GM19468 (cell line): ENCODE measurements around the gene CD151.

Experiments used
- ATAC-seq: cut with Tn5 transposase; IDR thresholded peaks from one replicate; pipeline ENCODE4 v1.9.1; 2021; ENCODE audit warnings: mild to moderate bottlenecking, moderate library complexity, moderate number of reproducible peaks; ENCODE audit not compliant: unreplicated experiment; ENCODE audit errors: extremely low read depth

The CD151 gene

DNA sequence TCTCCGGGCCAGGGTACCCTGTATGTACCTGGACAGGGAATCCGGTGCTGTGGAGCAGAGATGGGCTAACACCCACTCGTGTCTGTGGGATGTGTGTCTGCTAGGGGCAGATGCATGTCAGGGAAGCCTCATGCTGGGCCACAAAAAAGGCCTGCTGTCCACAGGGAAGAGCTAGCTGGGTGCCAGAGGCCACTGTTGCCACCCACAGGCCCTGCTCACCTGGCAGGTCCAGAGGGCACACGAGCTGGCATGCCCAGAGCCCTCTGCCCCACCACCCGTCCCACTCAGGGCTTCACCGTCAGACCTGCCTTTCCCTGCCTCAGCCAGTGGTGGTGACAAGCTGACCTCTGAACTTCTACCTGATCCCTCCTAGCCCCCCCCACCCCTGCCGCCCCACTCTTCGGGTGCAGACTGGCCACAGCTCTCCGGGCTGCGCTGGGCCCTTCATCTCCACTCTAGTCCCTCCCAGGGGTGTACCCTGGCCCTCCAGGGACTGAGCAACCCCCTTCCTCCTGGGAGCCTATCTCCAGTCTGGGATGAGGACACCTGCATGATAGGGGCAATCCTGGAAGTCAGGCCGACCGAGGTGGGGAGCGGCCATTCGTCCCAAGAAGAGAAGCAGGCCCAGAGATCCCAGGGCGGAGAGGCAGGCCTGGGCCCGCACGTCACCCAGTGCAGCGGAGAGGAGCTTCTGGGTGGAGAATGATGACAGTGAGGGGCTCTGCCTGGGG, 36.0 kb upstream of the CD151 start:
- no peak for ATAC-seq

DNA sequence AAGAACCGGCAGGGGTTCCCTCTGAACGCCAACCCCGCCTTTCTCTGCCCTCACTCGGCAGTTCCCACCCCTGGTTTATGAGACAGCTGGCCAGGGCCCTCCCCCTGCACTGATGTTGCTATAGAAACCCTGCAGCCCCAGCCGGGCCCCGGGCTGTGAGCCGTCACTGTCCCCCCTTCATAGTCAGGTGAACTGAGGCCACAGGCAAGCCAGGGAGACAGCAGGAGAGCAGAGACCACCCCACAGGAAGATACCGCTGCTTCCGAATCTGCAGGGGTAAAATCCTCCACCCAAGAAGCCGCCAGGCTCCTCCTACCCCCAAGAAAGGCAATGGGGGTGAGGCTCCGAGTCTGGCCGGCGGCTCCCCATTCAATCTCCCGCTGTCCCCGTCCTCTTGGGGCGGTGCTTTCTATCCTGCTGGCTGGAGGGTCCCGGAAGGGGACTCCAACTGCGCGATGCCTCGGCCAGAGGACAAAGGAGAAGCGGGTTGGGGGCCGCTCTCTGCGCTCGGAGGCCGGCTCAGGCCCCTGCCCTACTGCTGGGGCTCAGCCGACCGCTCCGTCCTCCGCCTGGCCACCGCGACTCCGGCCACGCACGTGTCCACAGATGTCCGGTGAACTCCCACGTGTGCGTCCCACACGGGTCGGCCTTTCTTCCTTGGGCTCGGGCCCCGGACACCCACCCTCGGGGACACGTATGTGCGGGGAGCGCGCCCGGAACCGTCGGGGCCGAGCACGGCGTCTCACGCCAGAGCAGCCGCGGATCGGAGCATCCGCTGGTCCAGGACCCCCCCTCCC, 35.3 kb upstream of the CD151 start:
- ATAC-seq = no peak

- ATAC-seq = peak; percentile 30
Observed at GRCh38 chr11:798093-798713, 34.5 kb upstream of the CD151 start, which contains the start of gene SLC25A22. Gene SLC25A22, minus strand, starts transcription at chr11:798281. Its CDS starts 3,275 bp downstream, at chr11:795006.

DNA sequence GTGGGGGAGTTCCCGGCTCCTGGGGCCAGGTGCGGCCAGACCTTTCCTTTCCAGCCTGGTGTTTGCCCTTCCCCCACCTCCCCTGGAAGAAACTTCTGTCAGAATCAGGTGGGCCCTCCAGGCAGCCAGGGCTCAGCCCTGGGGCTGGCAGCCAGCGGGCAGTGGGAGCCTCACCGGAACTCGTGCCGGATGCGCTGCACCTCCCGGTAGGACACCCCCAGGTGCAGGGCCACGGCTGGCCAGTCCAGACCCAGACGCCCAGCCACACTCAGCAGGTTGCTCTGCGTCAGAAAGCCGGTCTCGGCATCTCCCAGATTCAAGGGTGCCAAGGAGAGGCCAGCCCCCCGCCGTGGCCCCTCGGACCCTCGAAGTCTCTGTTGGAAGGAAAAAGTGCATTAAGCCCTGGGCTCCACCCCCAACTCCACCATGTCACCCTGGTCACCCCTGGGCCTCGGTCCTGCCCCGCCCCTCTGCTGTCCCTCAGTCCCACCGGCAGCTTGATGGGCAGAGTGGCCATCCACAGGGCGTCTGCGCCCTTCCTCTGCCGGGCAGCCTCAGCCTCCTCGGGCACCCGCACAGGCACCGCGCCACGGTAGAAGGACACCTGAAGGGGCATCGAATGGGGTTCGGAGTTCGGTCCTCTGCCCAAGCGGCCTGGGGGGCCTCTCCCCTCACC, 33.0 kb upstream of the CD151 start:
- ATAC-seq = no peak

DNA sequence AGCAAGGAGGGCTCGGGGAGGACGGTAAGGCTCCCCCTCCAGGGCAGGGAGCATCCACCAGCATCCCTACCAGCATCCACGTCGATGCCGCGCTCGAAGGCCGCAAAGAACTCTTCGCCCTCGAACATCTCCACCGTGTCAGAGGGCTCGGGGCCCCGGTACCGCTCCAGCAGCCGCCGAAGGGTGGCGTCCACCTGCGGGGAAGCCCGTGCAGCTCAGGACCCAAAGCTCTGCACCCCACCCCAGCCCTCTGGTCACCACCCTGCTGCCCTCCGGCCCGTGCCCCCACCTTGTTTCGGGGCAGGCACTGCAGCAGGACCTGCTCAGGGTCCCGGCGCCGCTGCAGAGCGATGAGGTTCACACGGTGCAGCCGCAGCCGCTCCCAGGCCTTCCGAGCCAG, 32.3 kb upstream of the CD151 start:
- ATAC-seq = no peak

GRCh38 chr11:801097-801780, 31.5 kb upstream of the CD151 start:
- no peak for ATAC-seq

DNA sequence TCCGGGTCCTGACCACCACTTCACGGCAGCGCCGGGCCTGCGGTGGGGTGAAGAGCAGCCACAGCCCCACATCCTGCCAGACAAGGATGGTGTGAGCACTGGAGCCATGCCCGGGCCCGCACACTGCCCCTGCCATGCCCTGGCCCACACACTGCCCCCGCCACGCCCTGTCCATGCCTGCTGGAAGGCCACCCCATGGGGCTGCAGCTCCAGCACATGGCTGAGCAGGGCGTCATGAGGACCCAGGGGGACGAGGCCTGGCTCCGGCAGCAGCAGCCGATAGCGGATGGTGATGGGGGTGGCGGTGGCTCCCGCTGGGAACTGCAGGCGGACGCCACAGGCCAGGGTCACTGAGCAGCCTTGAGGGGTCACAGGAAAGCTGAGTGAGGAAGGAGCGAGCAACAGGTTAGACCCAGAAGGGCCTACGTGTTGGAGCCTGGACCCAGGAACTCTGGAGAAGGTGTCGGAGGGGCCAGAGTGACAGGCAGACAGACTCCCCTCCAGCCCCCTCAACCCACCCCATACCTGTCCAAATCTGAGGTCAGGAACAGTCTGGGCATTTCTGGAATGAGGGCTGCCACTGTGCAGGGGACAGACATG, 30.6 kb upstream of the CD151 start:
- no peak for ATAC-seq

- no peak for ATAC-seq
Observed at GRCh38 chr11:802693-803466, 29.9 kb upstream of the CD151 start.

- no peak for ATAC-seq
Observed at GRCh38 chr11:803467-803742, 29.3 kb upstream of the CD151 start.

GRCh38 chr11:803770-804598, 28.8 kb upstream of the CD151 start:
- no peak for ATAC-seq

DNA sequence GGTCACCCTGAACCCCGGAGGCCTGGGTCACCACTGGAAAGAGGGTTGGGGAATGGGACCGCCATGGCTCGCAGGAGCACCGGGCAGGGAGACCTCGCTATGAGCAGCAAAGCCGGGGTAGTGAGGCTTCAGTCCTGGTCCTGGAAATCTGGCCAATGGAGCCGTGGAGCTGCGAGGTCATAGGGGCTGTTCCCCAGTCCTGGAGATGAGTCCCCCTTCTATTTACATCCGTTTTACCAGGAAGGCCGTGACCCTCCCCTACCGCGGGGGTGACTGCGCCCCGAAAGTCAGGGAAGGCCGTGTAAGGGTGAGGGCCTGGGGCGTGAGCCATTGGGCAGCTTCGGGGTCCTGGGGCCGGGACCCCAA, 28.2 kb upstream of the CD151 start:
- no peak for ATAC-seq

DNA sequence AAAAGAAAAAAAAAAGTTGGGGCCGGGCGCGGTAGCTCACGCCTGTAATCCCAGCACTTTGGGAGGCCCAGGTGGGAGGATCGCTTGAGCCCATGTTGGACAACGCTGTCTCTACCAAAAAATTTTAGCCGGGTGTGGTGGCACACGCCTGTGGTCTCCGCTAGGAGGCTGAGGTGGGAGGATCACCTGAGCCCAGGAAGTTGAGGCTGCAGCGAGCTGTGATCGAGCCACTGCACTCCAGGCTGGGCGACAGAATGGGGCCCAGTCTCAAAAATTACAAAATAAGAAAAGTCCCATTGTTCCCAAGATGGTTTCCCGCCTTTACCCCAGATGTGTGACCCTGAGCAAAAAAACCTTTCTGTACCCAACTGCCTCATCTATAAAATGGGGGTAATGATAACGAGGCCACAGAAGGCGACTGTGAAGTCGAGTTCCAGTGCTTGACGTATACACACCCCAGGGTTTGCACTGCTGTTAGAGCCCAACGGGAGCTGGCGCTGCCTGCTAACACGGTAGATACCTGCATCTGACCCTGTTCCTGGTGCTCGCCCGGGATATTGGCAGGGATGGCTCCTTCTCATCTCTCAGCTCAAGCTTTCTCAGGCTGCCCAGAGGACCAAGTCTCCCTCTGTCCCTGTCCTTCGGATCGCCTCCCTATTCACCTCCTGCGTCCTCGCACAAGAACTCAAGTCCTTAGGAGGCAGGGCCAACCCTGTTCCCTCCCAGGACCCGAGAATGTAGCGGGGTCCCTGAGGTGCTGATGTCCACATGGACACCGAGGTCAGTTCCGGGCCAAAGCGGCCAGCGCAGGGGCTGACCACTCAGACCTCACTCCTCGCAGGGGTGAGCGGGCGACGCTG, 24.1 kb upstream of the CD151 start:
- no peak for ATAC-seq

DNA sequence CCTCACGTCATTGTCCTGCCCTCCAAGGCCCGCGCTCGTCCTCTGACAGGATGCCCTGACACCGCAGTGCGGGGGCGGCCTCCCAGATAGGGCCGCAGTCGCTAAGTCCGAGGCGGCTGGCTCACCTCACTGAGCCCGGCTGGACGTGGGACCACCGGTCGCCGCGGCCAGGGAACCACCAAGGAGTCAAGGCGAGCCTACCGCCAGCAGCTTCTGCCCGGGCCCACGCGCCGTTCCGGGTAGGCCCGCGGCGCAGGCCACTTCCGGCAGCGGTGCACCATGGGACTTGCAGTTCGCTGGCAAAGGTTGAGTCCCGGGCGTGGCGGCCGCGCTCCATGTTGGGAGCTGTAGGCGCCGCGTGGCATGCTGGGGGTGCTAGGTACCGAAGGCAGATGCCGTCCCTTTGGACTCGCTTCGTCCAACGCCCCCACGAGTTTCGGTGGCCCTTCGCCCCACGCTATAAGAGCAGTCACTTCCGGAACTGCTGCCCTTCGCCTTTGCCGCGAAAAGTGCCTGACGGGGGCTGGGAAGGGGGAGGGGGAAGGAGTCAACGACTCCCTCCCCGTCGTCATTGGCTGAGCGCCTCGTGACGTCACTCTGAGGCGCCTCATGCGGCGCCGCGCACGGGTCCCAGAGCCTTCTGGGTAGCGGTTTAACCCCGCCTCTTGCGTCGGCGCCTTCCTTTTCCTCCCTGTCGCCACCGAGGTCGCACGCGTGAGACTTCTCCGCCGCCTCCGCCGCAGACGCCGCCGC, 23.3 kb upstream of the CD151 start, which contains the start of gene RPLP2:
RPLP2 (plus strand) TSS at position 681 of the 753 bp plus-strand sequence. CDS start 268 bp downstream, outside the sequence.
- ATAC-seq = peak; percentile 64

- ATAC-seq = no peak
Observed at GRCh38 chr11:810040-810567, 22.6 kb upstream of the CD151 start.

GRCh38 chr11:811446-812245, 21.1 kb upstream of the CD151 start:
- no peak for ATAC-seq

DNA sequence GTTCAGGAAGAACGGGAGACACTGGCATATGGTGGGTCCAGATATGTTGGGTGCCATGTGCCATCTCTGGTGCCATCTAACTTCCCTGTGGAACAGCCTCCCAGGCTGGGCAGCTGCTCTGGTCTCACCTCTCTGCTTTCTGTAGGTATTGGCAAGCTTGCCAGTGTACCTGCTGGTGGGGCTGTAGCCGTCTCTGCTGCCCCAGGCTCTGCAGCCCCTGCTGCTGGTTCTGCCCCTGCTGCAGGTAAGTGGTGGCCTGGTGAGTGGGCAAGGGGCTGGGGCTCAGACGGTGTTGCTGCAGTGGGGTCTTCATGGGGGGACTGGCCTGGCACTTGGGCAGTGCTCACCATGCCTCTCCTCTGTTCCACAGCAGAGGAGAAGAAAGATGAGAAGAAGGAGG, 20.4 kb upstream of the CD151 start:
- ATAC-seq = no peak
